ENCODE results near the gene SLC44A1. TPM values are rescaled to one million over a fixed set of nuclear protein-coding genes. Genes with fewer than 3 reads are reported as not detected.
A peak's percentile ranks its signal among the peaks of the same experiment; 100 is the strongest.

The SLC44A1 gene
- total RNA-seq, 1 donor from 2014 or later: 69.7 TPM

DNA sequence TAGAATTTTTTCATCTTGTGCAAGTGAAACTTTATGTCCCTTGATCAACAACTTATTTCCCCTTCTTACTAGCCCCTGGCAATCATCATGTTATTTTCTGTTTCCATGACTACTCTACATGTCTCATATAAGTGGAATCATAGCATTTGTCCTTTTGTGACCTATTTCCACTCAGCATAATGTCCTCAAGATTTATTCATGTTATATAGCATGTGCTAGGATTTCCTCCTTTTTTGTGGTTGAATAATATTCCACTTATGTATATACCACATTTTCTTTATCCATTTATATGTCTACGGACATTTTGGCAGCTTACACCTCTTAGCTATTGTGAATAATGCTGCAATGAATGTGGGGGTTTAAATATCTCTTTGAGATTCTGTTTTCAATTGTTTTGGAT, 224.4 kb downstream of the SLC44A1 start:
- Mint-ChIP-seq H3K27ac (ENCODE audit: unreplicated experiment) (no peak overlapping the region), H3K27me3 (ENCODE audit: unreplicated experiment) (no peaks in the 10 kb centered on the region), H3K9me3 (ENCODE audit: unreplicated experiment) (no peaks in the 10 kb centered on the region), H3K4me3 (ENCODE audit: unreplicated experiment) (peak overlapping the region; percentile 27), H3K4me1 (ENCODE audit: unreplicated experiment) (no peaks in the 10 kb centered on the region), H3K36me3 (ENCODE audit: low read depth, unreplicated experiment) (peaks cover 28% of the 10 kb centered on the region)
- TF ChIP-seq, protein P1, sequence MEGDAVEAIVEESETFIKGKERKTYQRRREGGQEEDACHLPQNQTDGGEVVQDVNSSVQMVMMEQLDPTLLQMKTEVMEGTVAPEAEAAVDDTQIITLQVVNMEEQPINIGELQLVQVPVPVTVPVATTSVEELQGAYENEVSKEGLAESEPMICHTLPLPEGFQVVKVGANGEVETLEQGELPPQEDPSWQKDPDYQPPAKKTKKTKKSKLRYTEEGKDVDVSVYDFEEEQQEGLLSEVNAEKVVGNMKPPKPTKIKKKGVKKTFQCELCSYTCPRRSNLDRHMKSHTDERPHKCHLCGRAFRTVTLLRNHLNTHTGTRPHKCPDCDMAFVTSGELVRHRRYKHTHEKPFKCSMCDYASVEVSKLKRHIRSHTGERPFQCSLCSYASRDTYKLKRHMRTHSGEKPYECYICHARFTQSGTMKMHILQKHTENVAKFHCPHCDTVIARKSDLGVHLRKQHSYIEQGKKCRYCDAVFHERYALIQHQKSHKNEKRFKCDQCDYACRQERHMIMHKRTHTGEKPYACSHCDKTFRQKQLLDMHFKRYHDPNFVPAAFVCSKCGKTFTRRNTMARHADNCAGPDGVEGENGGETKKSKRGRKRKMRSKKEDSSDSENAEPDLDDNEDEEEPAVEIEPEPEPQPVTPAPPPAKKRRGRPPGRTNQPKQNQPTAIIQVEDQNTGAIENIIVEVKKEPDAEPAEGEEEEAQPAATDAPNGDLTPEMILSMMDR (IDR thresholded peaks at IDR 0.05; ENCODE audit: unreplicated experiment): no peak
- DNase-seq (ENCODE audit: low spot score): no peak

GRCh38 chr9:105473221-105473620, 228.8 kb downstream of the SLC44A1 start:
- H3K27me3 Mint-ChIP-seq (ENCODE audit: unreplicated experiment): no peaks in the 10 kb centered on the region
- TF ChIP-seq, protein P1 (IDR thresholded peaks at IDR 0.05; ENCODE audit: unreplicated experiment): no peak
- no peaks in the 10 kb centered on the region for H3K9me3 Mint-ChIP-seq (ENCODE audit: unreplicated experiment)
- no peaks in the 10 kb centered on the region for H3K4me1 Mint-ChIP-seq (ENCODE audit: unreplicated experiment)
- H3K27ac Mint-ChIP-seq (ENCODE audit: unreplicated experiment): no peak overlapping the region
- DNase-seq (ENCODE audit: low spot score): no peak
- peaks cover 15% of the 10 kb centered on the region for H3K36me3 Mint-ChIP-seq (ENCODE audit: low read depth, unreplicated experiment)
- no peak overlapping the region for H3K4me3 Mint-ChIP-seq (ENCODE audit: unreplicated experiment)

DNA sequence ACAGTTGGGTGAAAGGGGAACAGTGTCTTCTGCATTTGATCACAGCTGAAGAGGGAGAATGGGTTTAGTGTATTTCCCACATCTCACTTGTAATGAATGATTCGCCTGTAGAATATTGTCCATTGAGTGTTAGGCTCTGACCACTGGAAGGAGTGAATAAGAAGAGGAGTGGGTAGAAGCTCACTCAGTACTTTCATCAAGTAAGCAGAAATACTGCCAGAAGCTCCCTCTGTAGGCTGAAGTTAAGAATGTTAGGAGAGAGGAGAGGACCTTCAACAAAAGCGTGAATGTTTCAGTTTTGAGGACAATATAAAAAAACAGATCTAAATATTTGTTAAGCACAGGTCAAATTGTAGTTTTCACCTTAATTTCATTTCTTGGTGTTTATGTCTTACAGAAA, 230.9 kb downstream of the SLC44A1 start:
- Mint-ChIP-seq H3K36me3 (ENCODE audit: low read depth, unreplicated experiment) (peaks cover 3% of the 10 kb centered on the region), H3K4me1 (ENCODE audit: unreplicated experiment) (no peaks in the 10 kb centered on the region), H3K4me3 (ENCODE audit: unreplicated experiment) (no peak overlapping the region), H3K27me3 (ENCODE audit: unreplicated experiment) (no peaks in the 10 kb centered on the region), H3K9me3 (ENCODE audit: unreplicated experiment) (no peaks in the 10 kb centered on the region), H3K27ac (ENCODE audit: unreplicated experiment) (no peak overlapping the region)
- no peak for DNase-seq (ENCODE audit: low spot score)
- TF ChIP-seq, protein P1 (IDR thresholded peaks at IDR 0.05; ENCODE audit: unreplicated experiment): no peak

- TF ChIP-seq, protein P1 (IDR thresholded peaks at IDR 0.05; ENCODE audit: unreplicated experiment): no peak
- no peak for DNase-seq (ENCODE audit: low spot score)
- no peaks in the 10 kb centered on the region for H3K4me1 Mint-ChIP-seq (ENCODE audit: unreplicated experiment)
- H3K9me3 Mint-ChIP-seq (ENCODE audit: unreplicated experiment): no peaks in the 10 kb centered on the region
- H3K27me3 Mint-ChIP-seq (ENCODE audit: unreplicated experiment): peaks cover 1% of the 10 kb centered on the region
- H3K36me3 Mint-ChIP-seq (ENCODE audit: low read depth, unreplicated experiment): no peaks in the 10 kb centered on the region
- H3K4me3 Mint-ChIP-seq (ENCODE audit: unreplicated experiment): no peak overlapping the region
- no peak overlapping the region for H3K27ac Mint-ChIP-seq (ENCODE audit: unreplicated experiment)
Observed at GRCh38 chr9:105479846-105480245, 235.4 kb downstream of the SLC44A1 start.

- no peaks in the 10 kb centered on the region for H3K9me3 Mint-ChIP-seq (ENCODE audit: unreplicated experiment)
- H3K27ac Mint-ChIP-seq (ENCODE audit: unreplicated experiment): no peak overlapping the region
- TF ChIP-seq, protein P1 (IDR thresholded peaks at IDR 0.05; ENCODE audit: unreplicated experiment): no peak
- no peak for DNase-seq (ENCODE audit: low spot score)
- H3K4me1 Mint-ChIP-seq (ENCODE audit: unreplicated experiment): no peaks in the 10 kb centered on the region
- H3K27me3 Mint-ChIP-seq (ENCODE audit: unreplicated experiment): peaks cover 1% of the 10 kb centered on the region
- H3K36me3 Mint-ChIP-seq (ENCODE audit: low read depth, unreplicated experiment): no peaks in the 10 kb centered on the region
- no peak overlapping the region for H3K4me3 Mint-ChIP-seq (ENCODE audit: unreplicated experiment)
Observed at GRCh38 chr9:105483618-105484017, 239.2 kb downstream of the SLC44A1 start.

All from endothelial cell (in vitro differentiated cells).